LoVo (cell line): ENCODE results near the gene ARHGAP12.
"Not testable (repeated sequence)": the region's sequence is repeated elsewhere in the genome, so short reads cannot be mapped to it uniquely, and the experiment has no call there.

ENCODE experiments used
- DNase-seq: peaks from one replicate; pipeline ENCODE4 v3.0.0-alpha.2; 2016; ENCODE audit warnings: low spot score

ARHGAP12 gene, protein sequence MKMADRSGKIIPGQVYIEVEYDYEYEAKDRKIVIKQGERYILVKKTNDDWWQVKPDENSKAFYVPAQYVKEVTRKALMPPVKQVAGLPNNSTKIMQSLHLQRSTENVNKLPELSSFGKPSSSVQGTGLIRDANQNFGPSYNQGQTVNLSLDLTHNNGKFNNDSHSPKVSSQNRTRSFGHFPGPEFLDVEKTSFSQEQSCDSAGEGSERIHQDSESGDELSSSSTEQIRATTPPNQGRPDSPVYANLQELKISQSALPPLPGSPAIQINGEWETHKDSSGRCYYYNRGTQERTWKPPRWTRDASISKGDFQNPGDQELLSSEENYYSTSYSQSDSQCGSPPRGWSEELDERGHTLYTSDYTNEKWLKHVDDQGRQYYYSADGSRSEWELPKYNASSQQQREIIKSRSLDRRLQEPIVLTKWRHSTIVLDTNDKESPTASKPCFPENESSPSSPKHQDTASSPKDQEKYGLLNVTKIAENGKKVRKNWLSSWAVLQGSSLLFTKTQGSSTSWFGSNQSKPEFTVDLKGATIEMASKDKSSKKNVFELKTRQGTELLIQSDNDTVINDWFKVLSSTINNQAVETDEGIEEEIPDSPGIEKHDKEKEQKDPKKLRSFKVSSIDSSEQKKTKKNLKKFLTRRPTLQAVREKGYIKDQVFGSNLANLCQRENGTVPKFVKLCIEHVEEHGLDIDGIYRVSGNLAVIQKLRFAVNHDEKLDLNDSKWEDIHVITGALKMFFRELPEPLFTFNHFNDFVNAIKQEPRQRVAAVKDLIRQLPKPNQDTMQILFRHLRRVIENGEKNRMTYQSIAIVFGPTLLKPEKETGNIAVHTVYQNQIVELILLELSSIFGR

DNA sequence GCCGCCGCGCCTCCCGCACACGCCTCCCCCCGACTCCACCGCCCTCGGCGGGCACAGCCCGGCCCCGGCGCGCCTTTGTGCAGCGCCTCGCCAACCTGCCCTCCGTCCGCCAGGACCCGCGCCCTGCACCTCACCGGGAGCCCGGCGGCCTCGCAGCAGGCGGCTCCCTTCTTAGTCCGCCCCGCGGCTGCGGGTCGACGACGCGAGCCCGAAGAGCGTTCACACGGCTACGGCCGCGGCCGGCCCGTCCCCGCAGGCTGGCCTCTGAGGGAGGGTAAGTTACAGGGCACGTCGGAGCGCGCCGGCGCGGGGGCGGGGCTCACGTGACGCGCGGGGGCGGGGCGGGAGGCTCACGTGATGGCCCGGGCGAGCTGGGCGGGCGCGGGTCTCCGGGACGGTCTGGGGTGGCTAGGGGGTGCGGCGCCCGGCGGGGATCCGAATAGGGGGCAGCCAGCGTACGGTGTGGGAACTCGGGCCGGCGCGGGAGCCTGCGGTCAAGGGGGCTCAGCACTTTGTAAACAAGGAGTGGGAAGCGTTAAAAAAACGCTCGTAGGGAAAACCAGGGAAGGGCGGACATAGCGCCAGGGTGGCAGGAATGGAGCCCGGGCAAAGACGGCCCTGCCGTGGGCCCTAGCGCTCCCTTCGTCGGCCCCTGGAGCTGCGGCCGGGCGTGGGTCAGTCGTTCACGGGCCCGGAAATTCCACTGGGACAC lies at the start of gene ARHGAP12:
Gene ARHGAP12, minus strand, starts transcription at position 283 of the 712 bp plus-strand sequence. CDS start 19,976 bp downstream, outside the sequence.
- peak; percentile 80 for DNase-seq

DNA sequence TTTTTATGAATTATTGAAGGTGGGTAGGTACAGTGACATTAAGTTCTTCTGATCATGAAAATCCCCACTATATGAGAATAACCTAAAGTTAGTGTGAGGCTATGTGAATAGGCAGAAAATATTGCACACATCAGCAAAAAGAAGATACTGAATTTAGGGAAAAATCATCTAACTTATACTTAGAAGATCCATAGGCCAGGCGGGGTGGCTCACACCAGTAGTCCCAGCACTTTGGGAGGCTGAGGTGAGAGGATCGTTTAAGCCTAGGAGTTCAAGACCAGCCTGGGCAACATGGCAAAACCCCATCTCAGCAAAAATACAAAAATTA lies 49.5 kb upstream of the ARHGAP12 start:
- no peak for DNase-seq

DNA sequence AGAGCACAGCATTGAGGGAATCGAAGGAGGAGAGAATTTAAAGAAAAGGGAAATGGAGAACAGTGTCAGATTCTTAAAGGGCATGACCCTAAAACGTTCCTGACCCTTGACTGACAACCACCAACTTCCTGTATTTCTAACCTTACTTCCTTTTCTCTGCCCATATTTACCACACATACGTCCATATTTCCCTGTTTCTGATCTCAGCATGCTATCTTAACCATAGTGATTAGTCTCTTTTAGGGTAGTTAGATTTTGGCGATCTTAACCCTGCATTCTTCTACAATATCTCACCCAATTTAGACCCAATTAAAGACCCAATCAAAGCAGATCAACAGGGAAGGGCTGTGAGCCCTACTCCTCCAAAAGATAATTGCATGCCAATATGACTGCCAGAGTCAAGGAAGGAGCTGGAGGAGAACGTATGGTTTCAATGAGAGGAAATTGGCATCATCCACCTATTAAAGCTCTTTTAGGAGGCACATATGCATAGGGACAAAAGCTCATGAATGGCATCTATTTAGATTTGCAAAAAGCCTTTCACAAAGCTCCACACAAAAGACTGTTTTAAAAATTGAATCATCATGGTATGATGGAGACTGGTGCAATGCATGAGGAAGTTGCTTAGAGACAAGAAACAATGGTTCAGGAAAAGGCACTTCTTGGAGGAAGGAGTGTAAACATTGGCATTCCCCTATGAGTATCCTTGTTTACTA lies 49.0 kb upstream of the ARHGAP12 start:
- DNase-seq: no peak

DNA sequence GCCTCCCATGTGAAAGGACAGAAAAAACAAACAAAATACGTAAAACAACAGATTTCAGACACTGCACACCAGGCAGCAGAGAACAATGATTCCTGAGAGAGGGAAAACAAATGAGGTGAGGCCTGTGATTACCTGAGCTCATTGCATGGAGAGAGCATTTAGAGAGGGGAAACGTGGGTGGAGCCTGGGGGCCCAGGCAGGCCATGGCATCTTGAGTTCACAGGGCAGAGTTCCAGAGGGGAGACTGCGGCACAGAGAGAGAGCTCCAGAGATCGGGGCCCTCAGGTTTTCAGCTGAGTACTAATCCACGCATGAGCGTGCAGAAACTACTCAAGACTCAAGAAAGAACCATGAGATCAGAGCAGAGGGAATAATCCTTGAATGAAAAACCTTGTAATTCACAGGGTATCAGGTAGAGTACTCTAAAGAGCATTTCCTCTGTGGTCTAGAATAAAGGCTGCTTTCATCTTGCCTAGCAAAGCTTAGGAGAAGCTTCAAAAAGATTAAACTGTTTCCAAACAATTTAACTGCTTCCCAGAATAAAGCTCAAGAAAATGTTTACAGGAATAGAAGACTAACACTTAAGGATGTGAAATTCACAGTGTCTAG lies 46.6 kb upstream of the ARHGAP12 start:
- no peak for DNase-seq

DNA sequence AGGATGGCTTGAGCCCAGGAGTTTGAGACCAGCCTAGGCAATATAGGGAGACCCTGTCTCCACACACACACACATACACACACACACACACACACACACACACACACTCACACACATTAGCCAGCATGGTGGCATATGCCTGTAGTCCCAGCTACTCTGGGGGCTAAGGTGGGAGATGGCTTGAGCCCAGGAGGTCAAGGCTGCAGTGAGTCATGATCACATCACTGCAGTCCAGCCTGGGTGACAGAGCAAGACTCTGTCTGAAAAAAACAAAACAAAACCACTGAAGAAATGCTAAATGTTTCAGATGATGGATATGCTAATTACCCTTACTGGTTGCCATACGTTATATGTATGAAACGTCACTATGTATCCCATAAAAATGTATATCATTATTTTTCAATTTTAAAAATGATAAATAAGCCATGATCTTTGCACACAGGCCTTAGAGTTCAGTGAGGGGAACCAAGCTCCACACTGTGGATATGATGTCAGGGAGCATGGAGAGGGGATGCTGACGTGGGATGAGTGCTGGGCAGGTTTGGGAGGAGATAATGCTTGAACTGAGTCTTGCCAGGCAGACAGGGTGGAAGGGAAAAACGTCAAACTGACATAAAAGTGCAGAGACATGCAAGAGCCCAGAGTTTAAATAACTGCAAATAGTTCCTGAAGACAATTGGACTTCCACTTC lies 45.9 kb upstream of the ARHGAP12 start:
- DNase-seq: no peak

DNA sequence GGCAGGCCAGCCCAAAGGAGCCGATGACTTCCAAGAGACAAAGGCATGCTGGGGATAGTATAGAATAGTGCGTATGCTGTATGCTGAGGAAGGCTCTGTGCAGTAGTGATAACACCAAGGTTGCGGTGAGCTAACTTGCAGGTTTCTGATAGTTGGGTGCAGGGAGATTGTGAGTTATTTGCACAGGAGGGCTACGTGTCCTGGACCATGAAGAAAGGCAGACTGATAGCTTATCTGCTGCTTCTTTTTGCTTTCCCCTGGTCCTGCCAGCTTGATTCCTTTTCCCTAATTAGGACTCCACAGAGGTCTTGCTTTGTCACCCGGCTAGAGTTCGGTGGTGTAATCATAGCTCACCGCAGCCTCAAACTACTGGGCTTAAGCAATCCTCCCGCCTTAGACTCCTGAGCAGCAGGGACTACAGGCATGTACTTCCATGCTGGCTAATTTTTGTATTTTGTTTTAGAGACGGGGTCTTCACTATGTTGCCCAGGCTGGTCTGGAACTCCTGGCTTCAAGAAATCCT lies 43.9 kb upstream of the ARHGAP12 start:
- DNase-seq: no peak

DNA sequence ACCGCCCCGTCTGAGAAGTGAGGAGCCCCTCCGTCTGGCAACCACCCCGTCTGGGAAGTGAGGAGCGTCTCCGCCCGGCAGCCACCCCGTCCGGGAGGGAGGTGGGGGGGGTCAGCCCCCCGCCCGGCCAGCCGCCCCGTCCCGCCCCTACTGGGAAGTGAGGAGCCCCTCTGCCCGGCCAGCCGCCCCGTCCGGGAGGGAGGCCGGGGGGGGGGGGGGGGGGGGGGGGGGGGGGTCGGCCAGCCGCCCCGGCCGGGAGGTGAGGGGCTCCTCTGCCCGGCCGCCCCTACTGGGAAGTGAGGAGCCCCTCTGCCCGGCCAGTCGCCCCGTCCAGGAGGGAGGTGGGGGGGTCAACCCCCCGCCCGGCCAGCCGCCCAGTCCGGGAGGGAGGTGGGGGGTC lies 41.2 kb upstream of the ARHGAP12 start:
- not testable (repeated sequence) for DNase-seq

DNA sequence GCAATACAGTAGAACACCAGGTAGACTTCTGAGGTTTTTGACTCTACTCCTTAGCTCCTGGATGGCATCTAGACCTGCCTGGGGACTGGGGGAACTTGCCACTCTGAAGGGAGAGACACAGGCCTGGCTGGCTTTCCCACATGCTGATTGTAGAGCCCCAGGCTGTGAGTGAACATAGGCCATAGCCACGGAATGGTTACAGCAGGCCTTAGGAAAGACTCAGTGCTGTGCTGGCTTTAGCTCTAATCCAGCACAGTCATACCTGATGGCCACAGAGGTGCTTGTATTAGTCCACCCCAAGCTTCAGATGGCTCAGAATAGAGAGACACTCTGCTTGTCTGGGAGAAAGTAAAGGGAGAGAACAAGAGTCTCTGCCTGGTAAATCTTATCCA lies 35.0 kb upstream of the ARHGAP12 start:
- DNase-seq: no peak

DNA sequence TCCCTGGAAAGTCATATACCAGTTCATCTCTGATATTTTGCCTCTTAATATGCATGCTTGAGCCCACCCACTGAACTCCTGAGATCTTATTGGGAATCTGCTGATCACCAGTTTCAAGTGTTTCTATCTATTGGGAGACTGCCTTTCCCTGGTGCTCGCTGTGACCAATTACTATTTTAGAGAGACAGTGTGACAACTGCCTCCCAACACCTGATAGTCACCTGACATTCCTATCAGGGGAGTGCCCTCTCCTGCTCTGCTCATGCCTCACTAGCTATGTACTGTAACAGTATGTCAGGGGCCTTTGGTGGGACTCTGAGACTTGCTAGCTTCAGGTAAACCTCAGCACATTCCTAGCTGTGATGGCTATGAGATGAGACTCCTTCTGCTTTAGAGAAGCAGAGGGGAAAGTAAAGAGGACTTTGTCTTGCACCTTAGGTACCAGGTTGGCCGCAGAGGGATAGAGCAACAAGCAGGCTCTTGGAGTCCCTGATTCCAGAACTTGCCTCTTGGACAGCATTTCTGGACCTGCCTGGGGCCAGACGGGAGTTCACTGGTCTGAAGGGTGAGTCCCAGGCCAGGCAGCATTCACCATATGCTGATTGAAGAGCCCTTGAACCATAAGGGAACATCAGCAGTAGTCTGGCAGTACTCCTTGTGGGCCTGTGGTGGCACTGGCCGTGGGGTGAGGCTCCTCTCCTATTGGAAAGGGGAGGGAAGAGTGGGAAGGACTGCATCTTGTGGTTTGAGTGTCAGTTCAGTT lies 34.4 kb upstream of the ARHGAP12 start:
- DNase-seq: peak; percentile 58

DNA sequence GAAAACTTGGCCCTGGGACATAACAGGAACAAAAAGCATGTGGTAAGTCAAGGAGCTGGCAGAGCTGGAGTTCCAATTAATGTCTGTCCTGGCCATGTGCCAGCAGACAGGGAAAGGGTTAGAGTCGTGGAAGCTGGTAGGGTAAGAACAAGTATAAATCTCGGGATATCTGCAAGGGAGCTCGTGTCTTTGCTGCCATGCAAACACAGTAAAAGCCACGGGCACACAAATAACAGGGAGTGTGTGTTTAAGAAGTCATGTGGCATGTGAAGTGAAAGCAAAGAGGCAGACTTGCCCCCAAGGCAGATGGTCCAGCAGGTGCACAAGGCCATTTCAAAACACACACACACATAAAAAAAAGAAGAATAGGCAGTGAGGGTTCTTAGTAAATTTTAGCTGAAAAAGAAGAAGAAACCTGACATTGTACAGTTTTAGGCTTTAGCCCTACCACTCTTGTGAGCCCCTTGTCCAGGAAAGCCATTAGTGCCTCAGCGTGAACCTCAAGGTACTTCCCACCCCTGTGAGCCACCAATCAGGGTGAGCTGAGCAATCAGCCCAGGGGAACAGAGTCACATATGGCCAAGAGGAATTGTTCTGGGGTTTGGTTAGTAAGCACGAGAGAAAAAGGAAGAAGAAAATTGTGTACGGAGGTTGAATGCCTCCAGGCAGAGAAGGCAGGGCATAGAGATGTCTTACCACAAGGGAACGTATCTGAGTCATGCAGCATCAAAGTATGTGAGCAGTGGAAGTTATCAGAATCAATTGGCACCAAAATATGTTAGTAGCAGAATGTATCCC lies 32.8 kb upstream of the ARHGAP12 start:
- DNase-seq: no peak

DNA sequence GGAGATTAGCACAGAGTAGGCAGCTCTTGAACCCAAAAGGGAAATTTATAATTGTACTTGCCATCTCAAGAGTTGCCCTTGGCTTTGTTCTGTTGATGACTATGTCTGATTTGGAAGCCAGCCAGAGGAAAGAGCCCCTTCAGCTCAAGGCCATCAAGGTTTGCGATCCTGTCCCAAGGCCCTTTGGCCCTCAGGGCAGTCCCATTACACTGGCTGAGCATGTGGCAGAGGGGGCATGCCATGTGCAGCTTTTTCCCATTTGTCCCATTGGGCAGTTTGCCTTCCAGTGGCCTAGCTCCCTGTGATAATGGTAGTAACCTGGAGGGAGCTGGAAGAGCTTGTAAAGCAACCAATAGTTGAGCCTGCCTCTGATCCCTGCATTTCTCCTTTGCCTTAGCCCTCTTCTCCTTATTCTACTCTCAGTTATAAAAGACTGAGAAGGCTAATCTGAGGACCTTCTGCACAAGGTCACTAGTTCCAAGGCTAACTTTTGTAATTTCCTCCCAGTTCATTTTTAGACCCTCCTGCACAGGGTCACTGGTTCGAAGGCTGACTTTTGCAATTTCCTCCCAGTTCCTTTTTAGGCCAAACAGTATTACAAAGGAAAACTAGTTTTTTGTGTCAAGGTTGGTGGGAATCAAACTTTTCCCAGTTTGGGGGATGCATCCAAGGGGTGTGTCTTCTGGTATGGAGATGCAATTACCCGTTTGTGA lies 31.0 kb upstream of the ARHGAP12 start:
- DNase-seq: no peak

DNA sequence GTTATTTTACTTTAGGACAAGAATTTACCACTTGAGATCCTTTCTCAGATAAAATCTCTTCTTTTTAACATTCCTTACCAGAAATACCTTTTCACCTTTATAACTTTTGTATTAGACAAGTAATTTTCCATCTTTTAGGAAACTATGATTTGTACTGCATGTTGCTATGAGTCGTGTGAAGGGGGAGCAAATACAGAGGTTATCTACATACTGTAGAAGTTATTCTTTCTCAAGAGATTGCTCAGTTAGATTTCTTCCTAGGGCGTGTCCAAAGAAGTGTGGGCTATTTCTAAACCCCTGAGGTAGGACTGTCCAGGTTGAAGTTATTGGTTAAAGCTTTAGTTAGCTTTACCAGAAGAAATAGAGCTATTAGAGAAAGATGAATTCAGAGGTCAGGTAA lies 30.2 kb upstream of the ARHGAP12 start:
- no peak for DNase-seq

DNA sequence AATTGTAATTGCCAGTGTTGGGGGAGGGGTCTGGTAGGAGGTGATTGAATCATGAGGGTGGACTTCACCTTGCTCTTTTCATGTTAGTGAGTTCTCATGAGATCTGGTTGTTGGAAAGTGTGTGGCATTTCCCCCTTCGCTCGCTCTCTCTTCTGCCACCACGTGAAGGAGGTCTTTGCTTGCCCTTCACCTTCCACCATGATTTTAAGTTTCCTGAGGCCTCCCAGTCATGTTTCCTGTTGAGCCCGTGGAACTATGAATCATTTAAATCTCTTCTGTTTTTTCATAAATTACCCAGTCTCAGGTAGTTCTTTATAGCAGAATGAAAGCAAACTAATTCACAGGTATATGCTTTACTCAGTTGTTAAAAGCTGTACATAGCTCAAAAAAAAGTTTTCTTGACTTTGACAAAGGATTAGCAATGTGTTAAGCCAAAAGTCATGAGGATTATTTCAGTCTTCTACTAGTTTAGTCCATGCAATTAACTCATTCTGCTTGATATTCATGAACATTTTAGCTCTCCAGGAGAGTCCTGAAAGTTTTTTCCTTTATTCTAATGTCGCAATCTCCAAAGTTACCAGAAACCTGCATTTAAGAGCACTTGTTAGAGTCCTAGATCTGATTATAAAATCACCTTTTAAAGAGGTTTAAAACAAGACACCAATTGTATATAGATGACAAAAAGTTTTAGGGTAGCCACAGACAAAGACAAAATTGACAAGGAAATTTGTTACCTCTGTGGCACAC lies 27.7 kb upstream of the ARHGAP12 start:
- no peak for DNase-seq

DNA sequence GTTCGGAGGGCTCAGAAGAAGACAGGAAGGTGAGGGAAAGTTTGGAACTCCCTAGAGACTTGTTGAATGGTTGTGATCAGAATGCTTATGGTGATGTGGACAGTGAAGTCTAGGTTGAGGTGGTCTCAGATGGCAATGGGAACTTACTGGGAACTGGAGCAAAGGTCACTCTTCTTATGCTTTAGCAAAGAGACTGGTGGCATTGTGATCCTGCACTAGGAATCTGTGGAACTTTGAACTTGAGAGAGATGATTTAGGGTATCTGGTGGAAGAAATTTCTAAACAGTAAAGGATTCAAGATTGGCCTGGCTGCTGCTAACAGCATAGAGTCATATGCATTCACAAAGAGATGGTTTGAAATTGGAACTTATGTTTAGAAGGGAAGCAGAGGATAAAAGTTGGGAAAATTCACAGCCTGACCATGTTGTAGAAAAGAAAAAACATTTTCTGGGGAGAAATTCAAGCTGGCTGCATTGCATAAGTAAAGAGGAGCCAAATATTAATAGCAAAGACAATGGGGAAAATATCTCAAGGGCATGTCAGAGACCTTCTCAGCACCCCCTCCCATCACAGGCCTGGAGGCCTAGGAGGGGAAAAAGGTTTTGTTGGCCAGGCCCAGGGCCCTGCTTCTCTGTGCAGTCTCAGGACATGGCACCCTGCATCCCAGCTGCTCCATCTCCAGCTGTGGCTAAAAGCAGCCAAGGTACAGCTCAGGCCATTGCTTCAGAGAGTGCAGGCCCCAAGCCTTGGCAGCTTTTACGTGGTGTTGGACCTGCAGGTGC lies 26.0 kb upstream of the ARHGAP12 start:
- no peak for DNase-seq

DNA sequence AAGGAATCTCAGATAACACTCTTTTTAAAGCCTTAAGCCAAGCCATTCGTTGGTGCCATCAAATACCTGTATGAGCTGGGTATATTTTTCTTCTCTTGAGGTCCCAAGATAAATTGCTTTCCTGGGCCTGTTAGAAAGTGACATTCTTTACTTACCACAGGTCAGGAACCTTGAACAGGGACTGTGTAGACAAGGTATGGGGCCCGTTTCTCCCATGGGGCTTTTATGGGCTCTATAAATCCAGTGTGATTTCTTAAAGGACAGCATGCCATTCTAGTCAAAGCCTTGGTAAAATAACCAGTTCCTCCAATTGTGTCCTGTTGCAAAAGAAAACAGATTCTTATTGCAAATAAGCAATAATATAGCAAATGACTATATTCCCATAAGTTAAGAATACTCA lies 24.8 kb upstream of the ARHGAP12 start:
- DNase-seq: no peak

DNA sequence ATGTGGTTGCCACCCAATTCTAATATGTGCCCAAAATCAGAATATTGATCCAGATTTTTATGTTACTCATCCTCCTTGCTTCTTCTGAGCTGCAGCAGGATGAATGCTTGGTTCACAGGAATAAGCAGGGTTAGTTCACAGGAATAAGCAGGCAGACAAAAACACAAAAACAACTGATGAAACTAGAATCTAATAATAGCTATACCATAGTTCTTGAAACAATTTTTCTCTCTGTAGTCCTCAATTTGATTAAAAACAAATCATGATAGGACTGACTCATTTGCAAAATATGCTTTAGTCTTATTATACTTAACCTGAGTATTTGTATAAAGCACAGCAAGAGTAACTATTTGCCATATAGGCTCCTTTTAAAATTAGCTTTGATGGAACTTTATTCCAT lies 24.4 kb upstream of the ARHGAP12 start:
- no peak for DNase-seq

DNA sequence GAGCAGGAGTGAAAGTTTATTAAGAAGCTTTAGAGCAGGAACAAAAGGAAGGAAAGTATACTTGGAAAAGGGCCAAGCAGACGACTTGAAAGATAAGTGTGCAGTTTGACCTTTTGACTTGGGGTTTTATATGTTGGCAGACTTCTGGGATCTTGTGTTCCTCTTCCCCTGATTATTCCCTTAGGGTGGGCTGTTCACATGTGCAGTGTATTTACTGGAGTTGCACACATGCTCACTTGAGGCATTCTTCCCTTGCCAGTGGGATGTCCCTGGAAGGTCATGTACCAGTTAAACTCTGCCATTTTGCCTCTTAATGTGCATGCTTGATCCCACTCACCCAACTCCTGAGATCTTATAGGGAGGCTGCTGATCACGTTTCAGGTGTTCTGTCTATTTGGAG lies 23.4 kb upstream of the ARHGAP12 start:
- no peak for DNase-seq
